Panc1 (cell line): ENCODE results near the gene VPS29. TPM values are rescaled to one million over a fixed set of nuclear protein-coding genes. Genes with fewer than 3 reads are reported as not detected.

Experiments used
- ATAC-seq: fragments of 200-7000 bp; cut with Tn5 transposase; 2 replicates; pipeline ENCODE4 v1.9.1; 2020; ENCODE audit warnings: mild to moderate bottlenecking, moderate library complexity
- BruUV-seq: library from RNA; stranded (reverse); fragments of 400-500 nt; replicated peaks from 2 replicates; lab custom pipeline; 2021; lab: Mats Ljungman, UMichigan
- CTCF ChIA-PET: fragments of 300-600 bp; sonication (Branson Sonifier 250); formaldehyde crosslinking; loops from one replicate; lab custom pipeline; 2022; ENCODE audit warnings: antibody characterized with exemption; lab: Charles Lee
- POLR2A ChIA-PET: fragments of 300-600 bp; sonication (Branson Sonifier 250); formaldehyde crosslinking; loops from one replicate; lab custom pipeline; 2022; ENCODE audit warnings: antibody characterized with exemption; lab: Charles Lee
- DNase-seq: peaks from one replicate; pipeline ENCODE4 v3.0.0-alpha.2; 2010; ENCODE audit warnings: low read depth, low spot score
- H3K27ac ChIP-seq: 2 replicates; pipeline ENCODE4 v1.5.1; 2011; ENCODE audit warnings: mild to moderate bottlenecking, low read length, inconsistent platforms
- H3K27me3 ChIP-seq: fragments of 200-500 bp; sonication (Bioruptor generic); 2 replicates; pipeline ENCODE4 v1.6.0; 2014; ENCODE audit warnings: low read length, inconsistent platforms; ENCODE audit not compliant: control insufficient read depth, insufficient read depth
- H3K36me3 ChIP-seq: fragments of 200-500 bp; sonication (Bioruptor generic); 2 replicates; pipeline ENCODE4 v1.5.1; 2014; ENCODE audit warnings: inconsistent platforms, mild to moderate bottlenecking, low read length, moderate library complexity; ENCODE audit not compliant: control insufficient read depth, insufficient read depth
- H3K4me1 ChIP-seq: 2 replicates; pipeline ENCODE4 v1.5.1; 2011; ENCODE audit warnings: inconsistent platforms, mild to moderate bottlenecking, low read length, moderate library complexity; ENCODE audit not compliant: control insufficient read depth, insufficient read depth
- H3K4me3 ChIP-seq, 2 experiments: 2 replicates each; pipeline ENCODE4 v1.5.1; 2011 to 2012; ENCODE audit warnings: low read depth in 2 of 2, low read length in 2 of 2, mild to moderate bottlenecking in 2 of 2, inconsistent platforms in 1 of 2, moderate library complexity in 1 of 2
- H3K9me3 ChIP-seq: fragments of 200-500 bp; sonication (Bioruptor generic); 2 replicates; pipeline ENCODE4 v1.5.1; 2014; ENCODE audit warnings: low read depth, mild to moderate bottlenecking, inconsistent platforms, low read length, moderate library complexity; ENCODE audit not compliant: control insufficient read depth, insufficient read depth
- CTCF ChIP-seq: fragments of 450-650 bp; IDR thresholded peaks from 2 replicates; pipeline ENCODE4 v1.5.1; 2017; ENCODE audit warnings: mild to moderate bottlenecking
- POLR2AphosphoS5 ChIP-seq: IDR thresholded peaks from 2 replicates; pipeline ENCODE4 v1.6.1; 2012; ENCODE audit warnings: mild to moderate bottlenecking, low read depth, low read length, moderate library complexity
- SIN3A ChIP-seq: IDR thresholded peaks from 2 replicates; pipeline ENCODE4 v1.6.1; 2012; ENCODE audit warnings: low read depth, mild to moderate bottlenecking, low read length, moderate library complexity, borderline replicate concordance; ENCODE audit not compliant: insufficient read depth
- TCF7L2 ChIP-seq: IDR thresholded peaks from 2 replicates; pipeline ENCODE4 v1.6.1; 2011; ENCODE audit warnings: mild to moderate bottlenecking, low read depth, low read length, inconsistent platforms
- in situ Hi-C: cut with HindIII; loops from 2 replicates; pipeline ENCODE4 v1.10.0; 2016; ENCODE audit warnings: low sequenced_read_pairs, low pct_unique_long_range_greater_than_20kb
- intact Hi-C: fragments of 100-400 bp; cut with micrococcal nuclease; formaldehyde crosslinking; loops from one replicate; pipeline ENCODE4 v1.10.0; 2022; ENCODE audit not compliant: unreplicated experiment
- total RNA-seq: library from RNA; stranded (reverse); gene quantifications from one replicate; pipeline ENCODE4 v1.2.1, GENCODE V29; 2021; ENCODE audit not compliant: unreplicated experiment
- TF ChIP-seq, protein P1 (sequence below), 2 experiments: IDR thresholded peaks; 2 replicates each; pipeline ENCODE4 v1.6.1; 2011 to 2012; ENCODE audit warnings: low read depth in 2 of 2, control low read depth in 1 of 2, low read length in 1 of 2, mild to moderate bottlenecking in 1 of 2, moderate library complexity in 1 of 2; ENCODE audit not compliant: insufficient read depth in 1 of 2

VPS29 gene
- total RNA-seq, 1 experiment from 2014 or later, result 128 TPM

- Histone ChIP-seq H3K36me3 (no peaks in the 10 kb centered on the region; the same call in 1 of the 2 replicates), H3K9me3 (no peaks in the 10 kb centered on the region), H3K4me1 (peaks cover 2% of the 10 kb centered on the region; the same call in 1 of the 2 replicates), H3K4me3 (no peak overlapping the region), H3K27me3 (no peaks in the 10 kb centered on the region), H3K27ac (no peak overlapping the region)
- POLR2A ChIA-PET, result no interaction called here
- DNase-seq (no peak), ATAC-seq (no peak)
- TF ChIP-seq SIN3A (no peak), CTCF (no peak)
- TF ChIP-seq, protein P1, sequence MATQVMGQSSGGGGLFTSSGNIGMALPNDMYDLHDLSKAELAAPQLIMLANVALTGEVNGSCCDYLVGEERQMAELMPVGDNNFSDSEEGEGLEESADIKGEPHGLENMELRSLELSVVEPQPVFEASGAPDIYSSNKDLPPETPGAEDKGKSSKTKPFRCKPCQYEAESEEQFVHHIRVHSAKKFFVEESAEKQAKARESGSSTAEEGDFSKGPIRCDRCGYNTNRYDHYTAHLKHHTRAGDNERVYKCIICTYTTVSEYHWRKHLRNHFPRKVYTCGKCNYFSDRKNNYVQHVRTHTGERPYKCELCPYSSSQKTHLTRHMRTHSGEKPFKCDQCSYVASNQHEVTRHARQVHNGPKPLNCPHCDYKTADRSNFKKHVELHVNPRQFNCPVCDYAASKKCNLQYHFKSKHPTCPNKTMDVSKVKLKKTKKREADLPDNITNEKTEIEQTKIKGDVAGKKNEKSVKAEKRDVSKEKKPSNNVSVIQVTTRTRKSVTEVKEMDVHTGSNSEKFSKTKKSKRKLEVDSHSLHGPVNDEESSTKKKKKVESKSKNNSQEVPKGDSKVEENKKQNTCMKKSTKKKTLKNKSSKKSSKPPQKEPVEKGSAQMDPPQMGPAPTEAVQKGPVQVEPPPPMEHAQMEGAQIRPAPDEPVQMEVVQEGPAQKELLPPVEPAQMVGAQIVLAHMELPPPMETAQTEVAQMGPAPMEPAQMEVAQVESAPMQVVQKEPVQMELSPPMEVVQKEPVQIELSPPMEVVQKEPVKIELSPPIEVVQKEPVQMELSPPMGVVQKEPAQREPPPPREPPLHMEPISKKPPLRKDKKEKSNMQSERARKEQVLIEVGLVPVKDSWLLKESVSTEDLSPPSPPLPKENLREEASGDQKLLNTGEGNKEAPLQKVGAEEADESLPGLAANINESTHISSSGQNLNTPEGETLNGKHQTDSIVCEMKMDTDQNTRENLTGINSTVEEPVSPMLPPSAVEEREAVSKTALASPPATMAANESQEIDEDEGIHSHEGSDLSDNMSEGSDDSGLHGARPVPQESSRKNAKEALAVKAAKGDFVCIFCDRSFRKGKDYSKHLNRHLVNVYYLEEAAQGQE (IDR thresholded peaks at IDR 0.05; ENCODE audit: insufficient read depth in 1 of 2, low read depth in 2 of 2, low read length in 1 of 2), result no peak
- intact Hi-C loops (no loop called here), in situ Hi-C loops (no loop called here)
- BruUV-seq, result no TSS peak
- CTCF ChIA-PET, result no interaction called here
Observed at GRCh38 chr12:110505332-110505731, 3.4 kb upstream of the VPS29 start.

GRCh38 chr12:110503432-110503831 is 1.5 kb upstream of the VPS29 start:
- H3K4me3 ChIP-seq, result no peak overlapping the region
- ChIA-PET POLR2A (interaction anchor here (0.7 kb wide), 1 partner anchor 64 kb away, joined by 4 read pairs; no protein-coding TSS in a partner anchor), CTCF (no interaction called here)
- H3K9me3 ChIP-seq, result no peaks in the 10 kb centered on the region
- TF ChIP-seq CTCF, result no peak
- TF ChIP-seq, protein P1 (IDR thresholded peaks at IDR 0.05; ENCODE audit: insufficient read depth in 1 of 2, low read depth in 2 of 2, low read length in 1 of 2), result no peak
- TF ChIP-seq SIN3A, result no peak
- TF ChIP-seq TCF7L2, result no peak
- no peak for TF ChIP-seq POLR2AphosphoS5
- intact Hi-C loops, result no loop called here
- BruUV-seq, result no TSS peak
- peaks cover 6% of the 10 kb centered on the region for H3K36me3 ChIP-seq
- H3K27ac ChIP-seq, result no peak overlapping the region
- in situ Hi-C loops, result loop anchor here (5.0 kb wide), 1 partner anchor 36 kb away; the partner anchor contains the start of genes FAM216A and GPN3
- no peak for ATAC-seq
- H3K27me3 ChIP-seq, result no peaks in the 10 kb centered on the region
- H3K4me1 ChIP-seq, result peaks cover 19% of the 10 kb centered on the region
- no peak for DNase-seq
